B cell (primary cell): ENCODE measurements around the gene TMPRSS13. TPM values are rescaled to one million over a fixed set of nuclear protein-coding genes. Genes with fewer than 3 reads are reported as not detected.

ENCODE experiments used
- ATAC-seq: fragments of 200-7000 bp; cut with Tn5 transposase; one replicate; pipeline ENCODE4 v1.10.0; 2021; ENCODE audit warnings: low read depth, mild to moderate bottlenecking, moderate number of reproducible peaks, moderate library complexity
- CTCF ChIA-PET: fragments of 350-600 bp; sonication (Branson Sonifier 250); formaldehyde crosslinking; loops from one replicate; lab custom pipeline; 2021; ENCODE audit warnings: antibody characterized with exemption, inconsistent platforms; lab: Charles Lee
- POLR2A ChIA-PET: fragments of 350-600 bp; sonication (Branson Sonifier 250); formaldehyde crosslinking; loops from one replicate; lab custom pipeline; 2021; ENCODE audit warnings: antibody characterized with exemption; lab: Charles Lee
- DNase-seq: peaks from one replicate; pipeline ENCODE4 v3.0.0; 2013
- H2AFZ ChIP-seq: 2 replicates; pipeline ENCODE4 v1.6.1; 2012; ENCODE audit warnings: mild to moderate bottlenecking, low read depth, low read length; ENCODE audit not compliant: insufficient read depth, poor library complexity, severe bottlenecking
- H3K27ac ChIP-seq, 2 donors: 1 replicate in 1 of 2; 2 replicates in 1 of 2; pipeline ENCODE4 v1.5.1; 2012 to 2013; ENCODE audit warnings: low read length in 2 of 2, mild to moderate bottlenecking in 2 of 2, moderate library complexity in 1 of 2
- H3K27me3 ChIP-seq, 4 experiments: fragments of 200-600 bp in 1 of 4; sonication (generic) in 1 of 4; replicated peaks in 1 of 4; 1 replicate in 2 of 4; 2 replicates in 2 of 4; pipeline versions ENCODE4 v1.6.1 to v1.7.0; 2013 to 2016; ENCODE audit warnings: low read length in 3 of 4, mild to moderate bottlenecking in 2 of 4, mixed read lengths in 1 of 4, moderate library complexity in 1 of 4; ENCODE audit not compliant: insufficient read depth in 4 of 4, control insufficient read depth in 3 of 4; ENCODE audit errors: control extremely low read depth in 1 of 4
- H3K36me3 ChIP-seq, 2 experiments: replicated peaks in 1 of 2; 1 replicate in 1 of 2; 2 replicates in 1 of 2; pipeline versions ENCODE4 v1.6.1 to v1.7.1; 2013; ENCODE audit warnings: low read length in 1 of 2; ENCODE audit not compliant: insufficient read depth in 2 of 2, control insufficient read depth in 1 of 2; ENCODE audit errors: control extremely low read depth in 1 of 2, extremely low read depth in 1 of 2
- H3K4me1 ChIP-seq, 2 donors: fragments of 200-600 bp in 1 of 2; sonication (generic) in 1 of 2; 1 replicate in 1 of 2; 2 replicates in 1 of 2; pipeline versions ENCODE4 v1.5.1 to v1.6.1; 2013 to 2017; ENCODE audit warnings: low read length in 2 of 2; ENCODE audit not compliant: control insufficient read depth in 2 of 2, insufficient read depth in 2 of 2
- H3K4me2 ChIP-seq: replicated peaks from 2 replicates; pipeline ENCODE3; 2012; ENCODE audit warnings: mild to moderate bottlenecking, low read depth, low read length; ENCODE audit not compliant: poor library complexity, severe bottlenecking
- H3K4me3 ChIP-seq, 5 experiments: fragments of 200-600 bp in 1 of 5; sonication (generic) in 1 of 5; 1 replicate in 3 of 5; 2 replicates in 2 of 5; pipeline versions ENCODE4 v1.5.1 to v1.7.0; 2011 to 2016; ENCODE audit warnings: low read length in 4 of 5, mild to moderate bottlenecking in 4 of 5, low read depth in 2 of 5, control low read depth in 1 of 5, moderate library complexity in 1 of 5; ENCODE audit not compliant: insufficient read depth in 1 of 5; ENCODE audit errors: control extremely low read depth in 1 of 5, extremely low read depth in 1 of 5
- H3K79me2 ChIP-seq: fragments of 200-600 bp; sonication (generic); one replicate; pipeline ENCODE4 v1.6.0; 2016; ENCODE audit warnings: low read length; ENCODE audit not compliant: control insufficient read depth, insufficient read depth
- H3K9ac ChIP-seq: fragments of 200-600 bp; sonication (generic); 2 replicates; pipeline ENCODE4 v1.6.1; 2017; ENCODE audit warnings: mild to moderate bottlenecking, low read length, moderate library complexity
- H3K9me3 ChIP-seq, 3 donors: one replicate each; pipeline versions ENCODE4 v1.6.1 to v1.7.1; 2013; ENCODE audit warnings: low read length in 2 of 3; ENCODE audit not compliant: control insufficient read depth in 2 of 3, insufficient read depth in 1 of 3; ENCODE audit errors: control extremely low read depth in 1 of 3
- H4K20me1 ChIP-seq: 2 replicates; pipeline ENCODE4 v1.6.0; 2012; ENCODE audit warnings: mild to moderate bottlenecking, low read length; ENCODE audit not compliant: insufficient read depth, control insufficient read depth, poor library complexity, severe bottlenecking
- H3K27ac Mint-ChIP-seq: one replicate; pipeline ENCODE4 v1.8.0; 2021; ENCODE audit warnings: mixed read lengths
- H3K27me3 Mint-ChIP-seq: one replicate; pipeline ENCODE4 v1.8.0; 2021; ENCODE audit warnings: mixed read lengths
- H3K4me1 Mint-ChIP-seq: one replicate; pipeline ENCODE4 v1.8.0; 2021; ENCODE audit warnings: mixed read lengths
- H3K4me3 Mint-ChIP-seq: one replicate; pipeline ENCODE4 v1.8.0; 2021; ENCODE audit warnings: mixed read lengths
- H3K9me3 Mint-ChIP-seq: one replicate; pipeline ENCODE4 v1.8.0; 2022; ENCODE audit warnings: mixed read lengths; ENCODE audit not compliant: insufficient read depth
- EZH2 ChIP-seq: IDR thresholded peaks from 2 replicates; pipeline ENCODE4 v1.6.1; 2012; ENCODE audit warnings: borderline replicate concordance, low read depth, mild to moderate bottlenecking, moderate library complexity, low read length; ENCODE audit not compliant: insufficient read depth, poor library complexity, severe bottlenecking
- whole genome bisulfite sequencing: methylation state at CpG from one replicate; pipeline ENCODE4 v1.1.5; 2013; ENCODE audit warnings: missing lambda C conversion rate; ENCODE audit not compliant: insufficient coverage; 5-methylcytosine and 5-hydroxymethylcytosine counted together
- intact Hi-C: fragments of 100-400 bp; cut with micrococcal nuclease; formaldehyde crosslinking; loops from one replicate; pipeline ENCODE4 v1.10.0; 2022
- polyA plus RNA-seq: library from polyadenylated mRNA; depleted of rRNA; stranded (reverse); fragments of >200 nt; gene quantifications from 2 replicates; pipeline ENCODE4 v1.2.3, GENCODE V29; 2012
- total RNA-seq, 2 donors: library from RNA; stranded (reverse); fragments of 120-200 nt in 1 of 2; gene quantifications; 1 replicate in 1 of 2; 2 replicates in 1 of 2; pipeline versions ENCODE4 v1.2.3 to v1.2.4, GENCODE V29; 2013 to 2022
- TF ChIP-seq, protein P1 (sequence below): fragments of 200-600 bp; IDR thresholded peaks from one replicate; pipeline ENCODE4 v1.8.0; 2022; ENCODE audit warnings: antibody characterized with exemption, mild to moderate bottlenecking

The TMPRSS13 gene
- total and polyA plus RNA-seq, 2 donors (not counting 1 experiment from before 2014, with no cell fraction given) = 2.4 to 8.0 TPM

DNA sequence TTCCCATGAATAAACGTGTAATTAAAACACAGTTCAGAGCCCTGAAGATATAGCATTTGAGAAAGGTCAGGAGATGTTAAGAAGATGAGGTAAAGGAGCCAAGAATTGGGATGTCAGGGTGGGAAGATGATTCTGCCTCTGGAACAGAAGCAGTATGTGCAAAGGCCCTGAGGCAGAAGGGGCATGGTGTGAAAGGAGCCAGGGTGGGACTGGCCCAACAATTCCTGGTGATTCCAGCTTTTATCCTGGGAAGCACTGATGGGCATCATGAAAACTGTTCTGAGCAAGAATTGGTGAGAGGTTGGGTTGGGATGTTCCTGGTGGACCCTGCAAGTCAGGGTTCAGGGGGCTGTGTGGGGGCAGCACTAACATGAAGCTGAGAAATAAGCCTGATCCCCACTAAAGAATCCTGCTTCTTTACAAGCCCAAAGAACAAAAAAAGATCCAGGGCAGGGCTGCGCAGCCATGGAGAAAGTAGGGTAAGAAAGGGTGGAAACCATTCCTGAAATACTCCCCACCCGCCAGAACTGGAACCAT is 50.2 kb downstream of the TMPRSS13 start:
- H3K27me3 ChIP-seq = peaks cover 0 to 65% (median 39%) of the 10 kb centered on the region in 4 experiments
- CTCF ChIA-PET = interaction anchor here (1.7 kb wide), 1 partner anchor 69 kb away, joined by 4 read pairs; no protein-coding TSS in a partner anchor

GRCh38 chr11:117878314-117878938 is 50.8 kb downstream of the TMPRSS13 start:
- peaks cover 74% of the 10 kb centered on the region for H3K27me3 Mint-ChIP-seq
- intact Hi-C loops = no loop called here
- POLR2A ChIA-PET = no interaction called here

More for the DNA sequence above, 50.2 kb downstream of the TMPRSS13 start:
- Mint-ChIP-seq H3K4me3 (no peak overlapping the region), H3K4me1 (peaks cover 24% of the 10 kb centered on the region), H3K27me3 (peaks cover 73% of the 10 kb centered on the region), H3K9me3 (no peaks in the 10 kb centered on the region), H3K27ac (no peak overlapping the region)
- intact Hi-C loops = no loop called here
- no peak overlapping the region for H2AFZ ChIP-seq
- WGBS = 89% methylated on average over 3 of the region's 3 CpGs
- ATAC-seq (no peak), DNase-seq (no peak)
- H3K4me1 ChIP-seq = peaks cover 24 to 34% of the 10 kb centered on the region in 2 donors
- H3K36me3 ChIP-seq = no peaks in the 10 kb centered on the region
- H3K4me3 ChIP-seq = no peak overlapping the region
- TF ChIP-seq, protein P1, sequence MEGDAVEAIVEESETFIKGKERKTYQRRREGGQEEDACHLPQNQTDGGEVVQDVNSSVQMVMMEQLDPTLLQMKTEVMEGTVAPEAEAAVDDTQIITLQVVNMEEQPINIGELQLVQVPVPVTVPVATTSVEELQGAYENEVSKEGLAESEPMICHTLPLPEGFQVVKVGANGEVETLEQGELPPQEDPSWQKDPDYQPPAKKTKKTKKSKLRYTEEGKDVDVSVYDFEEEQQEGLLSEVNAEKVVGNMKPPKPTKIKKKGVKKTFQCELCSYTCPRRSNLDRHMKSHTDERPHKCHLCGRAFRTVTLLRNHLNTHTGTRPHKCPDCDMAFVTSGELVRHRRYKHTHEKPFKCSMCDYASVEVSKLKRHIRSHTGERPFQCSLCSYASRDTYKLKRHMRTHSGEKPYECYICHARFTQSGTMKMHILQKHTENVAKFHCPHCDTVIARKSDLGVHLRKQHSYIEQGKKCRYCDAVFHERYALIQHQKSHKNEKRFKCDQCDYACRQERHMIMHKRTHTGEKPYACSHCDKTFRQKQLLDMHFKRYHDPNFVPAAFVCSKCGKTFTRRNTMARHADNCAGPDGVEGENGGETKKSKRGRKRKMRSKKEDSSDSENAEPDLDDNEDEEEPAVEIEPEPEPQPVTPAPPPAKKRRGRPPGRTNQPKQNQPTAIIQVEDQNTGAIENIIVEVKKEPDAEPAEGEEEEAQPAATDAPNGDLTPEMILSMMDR = no peak
- TF ChIP-seq EZH2 = no peak
- H3K79me2 ChIP-seq = no peaks in the 10 kb centered on the region
- POLR2A ChIA-PET = no interaction called here
- no peak overlapping the region for H3K27ac ChIP-seq
- peaks cover 0 to 12% (median 0%) of the 10 kb centered on the region in 3 donors for H3K9me3 ChIP-seq
- H3K9ac ChIP-seq = no peak overlapping the region
- no peaks in the 10 kb centered on the region for H4K20me1 ChIP-seq
- H3K4me2 ChIP-seq = no peak overlapping the region

More at GRCh38 chr11:117878314-117878938, 50.8 kb downstream of the TMPRSS13 start:
- Mint-ChIP-seq H3K4me3 (no peak overlapping the region), H3K9me3 (no peaks in the 10 kb centered on the region), H3K27ac (no peak overlapping the region), H3K4me1 (peaks cover 26% of the 10 kb centered on the region)
- Histone ChIP-seq H4K20me1 (no peaks in the 10 kb centered on the region), H2AFZ (no peak overlapping the region), H3K79me2 (no peaks in the 10 kb centered on the region), H3K27me3 (peaks cover 0 to 68% (median 43%) of the 10 kb centered on the region in 4 experiments), H3K9ac (no peak overlapping the region), H3K36me3 (no peaks in the 10 kb centered on the region), H3K9me3 (peaks cover 0 to 12% (median 0%) of the 10 kb centered on the region in 3 donors), H3K4me2 (no peak overlapping the region), H3K27ac (no peak overlapping the region), H3K4me1 (peaks cover 24 to 38% of the 10 kb centered on the region in 2 donors), H3K4me3 (no peak overlapping the region)
- no peak for TF ChIP-seq EZH2
- TF ChIP-seq, protein P1 = no peak
- CTCF ChIA-PET = interaction anchor here (1.0 to 1.7 kb wide), 2 partner anchors 68 to 69 kb away, joined by 4 read pairs; no protein-coding TSS in a partner anchor
- DNase-seq = no peak
- 97% methylated on average over 5 of the region's 6 CpGs for WGBS
- ATAC-seq = no peak
